HepG2 (cell line): ENCODE measurements around the gene RPS5. TPM values are rescaled to one million over a fixed set of nuclear protein-coding genes. Genes with fewer than 3 reads are reported as not detected.
A peak's percentile ranks its signal among the peaks of the same experiment; 100 is the strongest.

ENCODE experiments used
- AHR ChIP-seq: IDR thresholded peaks from 2 replicates; pipeline ENCODE4 v1.6.1; 2018; ENCODE audit warnings: missing genetic modification reagents, missing compliant biosample characterization
- ARNT2 ChIP-seq: sonication (generic); formaldehyde crosslinking; IDR thresholded peaks from 2 replicates; pipeline ENCODE4 v1.8.0; 2022; ENCODE audit warnings: mild to moderate bottlenecking, low read depth, missing genetic modification reagents, moderate library complexity
- HDAC6 ChIP-seq: fragments of 200-600 bp; sonication (generic); IDR thresholded peaks from 2 replicates; pipeline ENCODE4 v1.7.0; 2017; ENCODE audit warnings: mild to moderate bottlenecking, antibody characterized with exemption, low read length, low read depth
- HMGXB3 ChIP-seq: sonication (generic); formaldehyde crosslinking; IDR thresholded peaks from 2 replicates; pipeline ENCODE4 v1.4.0; 2020; ENCODE audit warnings: missing genetic modification reagents, borderline replicate concordance
- MAZ ChIP-seq, 2 experiments: sonication (generic) in 1 of 2; formaldehyde crosslinking in 1 of 2; IDR thresholded peaks; 2 replicates each; pipeline versions ENCODE4 v1.5.0 to v1.6.1; 2012 to 2020; ENCODE audit warnings: low read depth in 2 of 2, mild to moderate bottlenecking in 2 of 2, borderline replicate concordance in 1 of 2, improper control_type of control experiment in 1 of 2, low read length in 1 of 2, missing genetic modification reagents in 1 of 2, moderate library complexity in 1 of 2
- NFYC ChIP-seq: IDR thresholded peaks from 2 replicates; pipeline ENCODE4 v1.6.1; 2016; ENCODE audit warnings: missing genetic modification reagents, missing compliant biosample characterization
- PAX8 ChIP-seq: sonication (generic); formaldehyde crosslinking; IDR thresholded peaks from 2 replicates; pipeline ENCODE4 v1.8.0; 2022; ENCODE audit warnings: mild to moderate bottlenecking, missing genetic modification reagents, borderline replicate concordance
- SALL1 ChIP-seq: sonication (generic); formaldehyde crosslinking; IDR thresholded peaks from 2 replicates; pipeline ENCODE4 v1.8.0; 2022; ENCODE audit warnings: mild to moderate bottlenecking, missing genetic modification reagents
- TBX2 ChIP-seq: sonication (generic); formaldehyde crosslinking; IDR thresholded peaks from 2 replicates; pipeline ENCODE4 v1.5.0; 2020; ENCODE audit warnings: missing genetic modification reagents, mild to moderate bottlenecking, borderline replicate concordance
- ZNF414 ChIP-seq: sonication (generic); formaldehyde crosslinking; IDR thresholded peaks from 2 replicates; pipeline ENCODE4 v1.5.0; 2020; ENCODE audit warnings: missing genetic modification reagents
- ZNF441 ChIP-seq: sonication (generic); formaldehyde crosslinking; IDR thresholded peaks from 2 replicates; pipeline ENCODE4 v1.7.0; 2021; ENCODE audit warnings: missing genetic modification reagents, borderline replicate concordance
- ZNF619 ChIP-seq: sonication (generic); formaldehyde crosslinking; IDR thresholded peaks from 2 replicates; pipeline ENCODE4 v1.4.0; 2020; ENCODE audit warnings: mild to moderate bottlenecking, missing genetic modification reagents
- ZNF749 ChIP-seq: sonication (generic); formaldehyde crosslinking; IDR thresholded peaks from 2 replicates; pipeline ENCODE4 v1.8.0; 2022; ENCODE audit warnings: mild to moderate bottlenecking, missing genetic modification reagents, moderate library complexity, borderline replicate concordance
- ZNF770 ChIP-seq: sonication (generic); formaldehyde crosslinking; IDR thresholded peaks from 2 replicates; pipeline ENCODE4 v1.5.0; 2020; ENCODE audit warnings: mild to moderate bottlenecking, missing genetic modification reagents
- ZNF776 ChIP-seq: sonication (generic); formaldehyde crosslinking; IDR thresholded peaks from 2 replicates; pipeline ENCODE4 v1.4.0; 2020; ENCODE audit warnings: mild to moderate bottlenecking, missing genetic modification reagents
- polyA plus RNA-seq, 8 experiments: library from polyadenylated mRNA; depleted of rRNA in 3 of 8; stranded (reverse) in 7 of 8; unstranded in 1 of 8; fragments of >200 nt; fragmentation: Illumina TruSeq in 4 of 8; extraction: Trizol in 4 of 8; gene quantifications; 2 replicates each; pipeline versions ENCODE4 v1.2.1 to v1.2.3, GENCODE V29; 2011 to 2016; ENCODE audit warnings: low read depth in 4 of 8, missing spikeins in 1 of 8, mixed read lengths in 1 of 8; ENCODE audit not compliant: insufficient read depth in 1 of 8
- total RNA-seq, 5 experiments: library from RNA; depleted of rRNA; stranded (reverse); fragments of >200 nt; fragmentation: Illumina TruSeq; extraction: Trizol; gene quantifications; 2 replicates each; pipeline ENCODE4 v1.2.3, GENCODE V29; 2016; ENCODE audit warnings: low read depth in 1 of 5
- TF ChIP-seq, protein P1 (sequence below): IDR thresholded peaks from 2 replicates; pipeline ENCODE4 v1.6.1; 2016; ENCODE audit warnings: missing genetic modification reagents, missing compliant biosample characterization
- TF ChIP-seq, protein P2 (sequence below): sonication (generic); formaldehyde crosslinking; IDR thresholded peaks from 2 replicates; pipeline ENCODE4 v1.5.0; 2020; ENCODE audit warnings: missing genetic modification reagents, mild to moderate bottlenecking, borderline replicate concordance

The RPS5 gene
- total and polyA plus RNA-seq, 2 of the 13 experiments (the other 11 are each of a cell fraction or from before 2014, with no cell fraction given): 1,544 to 4,408 TPM

GRCh38 chr19:58400916-58401839, 14.1 kb downstream of the RPS5 start (continued):
- peak; percentile 57; the same call in 1 of the 2 replicates for TF ChIP-seq ZNF749 (CRISPR knock-in tag)
- no peak for TF ChIP-seq ZNF776
- TF ChIP-seq HMGXB3 (CRISPR knock-in tag): peak; percentile 91
- peak; percentile 96 for TF ChIP-seq NFYC (CRISPR knock-in tag)
- TF ChIP-seq ZNF619: 0 out of 2 replicates have a peak, but pooled peaks have one; percentile 42
- 0 out of 2 replicates have a peak, but pooled peaks have one; percentile 23 for TF ChIP-seq ZNF441 (CRISPR knock-in tag)
- 0 out of 2 replicates have a peak, but pooled peaks have one; percentile 35 for TF ChIP-seq AHR (CRISPR knock-in tag)
- peak; percentile 15; the same call in 1 of the 2 replicates for TF ChIP-seq ARNT2
- no peak for TF ChIP-seq HDAC6
- TF ChIP-seq ZNF414: no peak
- TF ChIP-seq, protein P1, sequence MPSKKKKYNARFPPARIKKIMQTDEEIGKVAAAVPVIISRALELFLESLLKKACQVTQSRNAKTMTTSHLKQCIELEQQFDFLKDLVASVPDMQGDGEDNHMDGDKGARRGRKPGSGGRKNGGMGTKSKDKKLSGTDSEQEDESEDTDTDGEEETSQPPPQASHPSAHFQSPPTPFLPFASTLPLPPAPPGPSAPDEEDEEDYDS (CRISPR knock-in tag): peak; percentile 63
- TF ChIP-seq ZNF770 (CRISPR knock-in tag): no peak
- peak; percentile 89 for TF ChIP-seq TBX2 (CRISPR knock-in tag)
- peak; percentile 46; the same call in 1 of the 2 replicates for TF ChIP-seq SALL1 (CRISPR knock-in tag)
- no peak for TF ChIP-seq PAX8
- TF ChIP-seq, protein P2, sequence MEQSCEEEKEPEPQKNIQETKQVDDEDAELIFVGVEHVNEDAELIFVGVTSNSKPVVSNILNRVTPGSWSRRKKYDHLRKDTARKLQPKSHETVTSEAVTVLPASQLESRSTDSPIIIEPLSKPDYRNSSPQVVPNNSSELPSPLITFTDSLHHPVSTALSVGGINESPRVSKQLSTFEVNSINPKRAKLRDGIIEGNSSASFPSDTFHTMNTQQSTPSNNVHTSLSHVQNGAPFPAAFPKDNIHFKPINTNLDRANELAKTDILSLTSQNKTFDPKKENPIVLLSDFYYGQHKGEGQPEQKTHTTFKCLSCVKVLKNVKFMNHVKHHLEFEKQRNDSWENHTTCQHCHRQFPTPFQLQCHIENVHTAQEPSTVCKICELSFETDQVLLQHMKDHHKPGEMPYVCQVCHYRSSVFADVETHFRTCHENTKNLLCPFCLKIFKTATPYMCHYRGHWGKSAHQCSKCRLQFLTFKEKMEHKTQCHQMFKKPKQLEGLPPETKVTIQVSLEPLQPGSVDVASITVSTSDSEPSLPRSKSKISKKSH (CRISPR knock-in tag): peak; percentile 88; the same call in 1 of the 2 replicates
- TF ChIP-seq MAZ (IDR thresholded peaks at IDR 0.05; ENCODE audit: borderline replicate concordance, low read depth, low read length): peak; percentile 61; the same call in 1 of the 2 replicates
- TF ChIP-seq MAZ (CRISPR knock-in tag; IDR thresholded peaks at IDR 0.05; ENCODE audit: low read depth): peak; percentile 51; the same call in 1 of the 2 replicates
